ENCODE measurements around the gene ZCWPW1. TPM values are rescaled to one million over a fixed set of nuclear protein-coding genes. Genes with fewer than 3 reads are reported as not detected.

The ZCWPW1 gene
- total and polyA plus RNA-seq, 2 experiments from 2014 or later = 2.2 to 3.3 TPM

DNA sequence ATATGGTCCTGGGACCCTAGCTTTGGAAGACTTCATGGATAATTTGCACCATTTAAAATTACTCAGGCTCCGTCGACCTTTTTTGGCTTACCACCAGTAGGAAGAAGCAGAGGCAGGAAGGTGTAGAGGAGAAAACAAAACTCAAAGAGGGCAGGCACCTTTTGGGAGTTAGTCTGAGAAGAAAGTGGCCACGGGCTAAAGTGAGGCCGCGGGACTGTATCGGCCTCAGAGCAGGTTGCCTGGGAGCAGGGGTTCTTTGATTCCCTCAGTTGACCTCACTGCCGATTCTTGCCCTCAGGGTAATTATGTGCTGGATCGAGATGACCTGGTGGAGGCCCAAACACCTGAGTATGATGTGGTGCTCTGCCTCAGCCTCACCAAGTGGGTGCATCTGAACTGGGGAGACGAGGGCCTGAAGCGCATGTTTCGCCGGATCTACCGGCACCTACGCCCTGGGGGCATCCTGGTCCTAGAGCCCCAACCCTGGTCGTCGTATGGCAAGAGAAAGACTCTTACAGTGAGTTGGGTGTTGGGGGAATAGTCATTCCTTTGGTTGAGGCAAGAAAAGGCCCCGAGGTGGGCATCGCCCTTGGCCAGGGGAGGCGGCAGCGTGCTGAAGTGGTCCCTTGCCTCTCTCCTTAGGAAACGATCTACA, 4.2 kb upstream of the ZCWPW1 start:
- Histone ChIP-seq H3K27me3 (no peaks in the 10 kb centered on the region), H3K9me2 (replicated peaks; ENCODE audit: insufficient read depth) (no peaks in the 10 kb centered on the region), H3K27ac (no peak overlapping the region), H4K20me1 (ENCODE audit: insufficient read depth, poor library complexity, severe bottlenecking) (peaks cover 3% of the 10 kb centered on the region), H3K4me2 (peak overlapping the region; percentile 74), H3K4me1 (ENCODE audit: insufficient read depth) (peaks cover 35% of the 10 kb centered on the region), H3K36me3 (replicated peaks; ENCODE audit: insufficient read depth, low read depth) (no peaks in the 10 kb centered on the region), H3K4me3 (no peak overlapping the region), H2AFZ (no peak overlapping the region), H3K9me3 (ENCODE audit: low read depth) (no peaks in the 10 kb centered on the region), H3K79me2 (peaks cover 54% of the 10 kb centered on the region)
- TF ChIP-seq EZH2phosphoT487 (IDR thresholded peaks at IDR 0.05; ENCODE audit: low read depth, severe bottlenecking, unreplicated experiment) = no peak
- TF ChIP-seq EZH2 (IDR thresholded peaks at IDR 0.05; ENCODE audit: borderline replicate concordance) = no peak
- 93% methylated on average over 21 of the region's 21 CpGs for WGBS (ENCODE audit: low lambda C conversion rate, missing lambda C conversion rate)
- no peak for DNase-seq (ENCODE audit: low spot score)

DNA sequence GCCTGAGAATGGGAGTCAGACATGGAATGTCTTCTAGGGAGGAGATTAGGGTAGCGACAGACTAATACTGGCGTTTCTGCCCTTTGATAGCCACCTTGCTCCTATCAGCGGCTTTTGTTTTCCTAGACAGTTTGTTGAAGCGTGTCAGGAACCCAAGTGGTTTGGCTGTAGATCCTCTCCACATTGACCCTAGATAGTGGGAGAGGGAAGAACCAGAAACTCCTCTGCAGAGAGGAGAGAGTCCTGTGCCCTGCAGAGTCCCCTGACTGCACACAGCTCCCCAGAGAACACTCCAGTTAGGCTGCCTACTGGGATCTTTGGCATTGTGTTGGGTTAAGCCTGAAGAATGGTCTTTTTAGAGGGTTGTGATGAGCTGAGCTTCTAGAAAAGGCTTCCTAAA, 3.5 kb upstream of the ZCWPW1 start:
- Histone ChIP-seq H3K27me3 (no peaks in the 10 kb centered on the region), H3K9me2 (replicated peaks; ENCODE audit: insufficient read depth) (no peaks in the 10 kb centered on the region), H3K36me3 (replicated peaks; ENCODE audit: insufficient read depth, low read depth) (no peaks in the 10 kb centered on the region), H4K20me1 (ENCODE audit: insufficient read depth, poor library complexity, severe bottlenecking) (peaks cover 3% of the 10 kb centered on the region), H3K4me1 (ENCODE audit: insufficient read depth) (peaks cover 35% of the 10 kb centered on the region), H3K9me3 (ENCODE audit: low read depth) (no peaks in the 10 kb centered on the region), H2AFZ (no peak overlapping the region), H3K4me3 (no peak overlapping the region), H3K4me2 (peak overlapping the region; percentile 74), H3K79me2 (peaks cover 54% of the 10 kb centered on the region), H3K27ac (no peak overlapping the region)
- 84% methylated on average over 4 of the region's 4 CpGs for whole genome bisulfite sequencing (ENCODE audit: low lambda C conversion rate, missing lambda C conversion rate)
- DNase-seq (ENCODE audit: low spot score) = no peak
- TF ChIP-seq EZH2 (IDR thresholded peaks at IDR 0.05; ENCODE audit: borderline replicate concordance) (no peak), EZH2phosphoT487 (IDR thresholded peaks at IDR 0.05; ENCODE audit: low read depth, severe bottlenecking, unreplicated experiment) (no peak)
- TF ChIP-seq, protein P1, sequence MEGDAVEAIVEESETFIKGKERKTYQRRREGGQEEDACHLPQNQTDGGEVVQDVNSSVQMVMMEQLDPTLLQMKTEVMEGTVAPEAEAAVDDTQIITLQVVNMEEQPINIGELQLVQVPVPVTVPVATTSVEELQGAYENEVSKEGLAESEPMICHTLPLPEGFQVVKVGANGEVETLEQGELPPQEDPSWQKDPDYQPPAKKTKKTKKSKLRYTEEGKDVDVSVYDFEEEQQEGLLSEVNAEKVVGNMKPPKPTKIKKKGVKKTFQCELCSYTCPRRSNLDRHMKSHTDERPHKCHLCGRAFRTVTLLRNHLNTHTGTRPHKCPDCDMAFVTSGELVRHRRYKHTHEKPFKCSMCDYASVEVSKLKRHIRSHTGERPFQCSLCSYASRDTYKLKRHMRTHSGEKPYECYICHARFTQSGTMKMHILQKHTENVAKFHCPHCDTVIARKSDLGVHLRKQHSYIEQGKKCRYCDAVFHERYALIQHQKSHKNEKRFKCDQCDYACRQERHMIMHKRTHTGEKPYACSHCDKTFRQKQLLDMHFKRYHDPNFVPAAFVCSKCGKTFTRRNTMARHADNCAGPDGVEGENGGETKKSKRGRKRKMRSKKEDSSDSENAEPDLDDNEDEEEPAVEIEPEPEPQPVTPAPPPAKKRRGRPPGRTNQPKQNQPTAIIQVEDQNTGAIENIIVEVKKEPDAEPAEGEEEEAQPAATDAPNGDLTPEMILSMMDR (IDR thresholded peaks at IDR 0.05; ENCODE audit: poor library complexity) = no peak

DNA sequence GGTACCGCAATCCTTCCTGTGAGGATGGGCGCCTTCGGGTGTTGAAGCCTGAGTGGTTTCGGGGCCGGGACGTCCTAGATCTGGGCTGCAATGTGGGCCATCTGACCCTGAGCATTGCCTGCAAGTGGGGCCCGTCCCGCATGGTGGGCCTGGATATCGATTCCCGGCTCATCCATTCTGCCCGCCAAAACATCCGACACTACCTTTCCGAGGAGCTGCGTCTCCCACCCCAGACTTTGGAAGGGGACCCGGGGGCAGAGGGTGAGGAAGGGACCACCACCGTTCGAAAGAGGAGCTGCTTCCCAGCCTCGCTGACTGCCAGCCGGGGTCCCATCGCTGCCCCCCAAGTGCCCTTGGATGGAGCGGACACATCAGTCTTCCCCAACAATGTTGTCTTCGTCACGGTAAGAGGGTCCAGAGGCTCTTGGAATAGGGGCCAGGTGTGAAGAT, 2.8 kb upstream of the ZCWPW1 start:
- H3K9me2 ChIP-seq (replicated peaks; ENCODE audit: insufficient read depth) = no peaks in the 10 kb centered on the region
- peaks cover 35% of the 10 kb centered on the region for H3K4me1 ChIP-seq (ENCODE audit: insufficient read depth)
- peaks cover 54% of the 10 kb centered on the region for H3K79me2 ChIP-seq
- H3K9me3 ChIP-seq (ENCODE audit: low read depth) = no peaks in the 10 kb centered on the region
- H3K4me2 ChIP-seq = peak overlapping the region; percentile 74
- no peak overlapping the region for H2AFZ ChIP-seq
- DNase-seq (ENCODE audit: low spot score) = no peak
- no peak overlapping the region for H3K27ac ChIP-seq
- H3K27me3 ChIP-seq = no peaks in the 10 kb centered on the region
- TF ChIP-seq EZH2phosphoT487 (IDR thresholded peaks at IDR 0.05; ENCODE audit: low read depth, severe bottlenecking, unreplicated experiment) = no peak
- no peak overlapping the region for H3K4me3 ChIP-seq
- H3K36me3 ChIP-seq (replicated peaks; ENCODE audit: insufficient read depth, low read depth) = no peaks in the 10 kb centered on the region
- 96% methylated on average over 22 of the region's 23 CpGs for WGBS (ENCODE audit: low lambda C conversion rate, missing lambda C conversion rate)
- H4K20me1 ChIP-seq (ENCODE audit: insufficient read depth, poor library complexity, severe bottlenecking) = peaks cover 3% of the 10 kb centered on the region

DNA sequence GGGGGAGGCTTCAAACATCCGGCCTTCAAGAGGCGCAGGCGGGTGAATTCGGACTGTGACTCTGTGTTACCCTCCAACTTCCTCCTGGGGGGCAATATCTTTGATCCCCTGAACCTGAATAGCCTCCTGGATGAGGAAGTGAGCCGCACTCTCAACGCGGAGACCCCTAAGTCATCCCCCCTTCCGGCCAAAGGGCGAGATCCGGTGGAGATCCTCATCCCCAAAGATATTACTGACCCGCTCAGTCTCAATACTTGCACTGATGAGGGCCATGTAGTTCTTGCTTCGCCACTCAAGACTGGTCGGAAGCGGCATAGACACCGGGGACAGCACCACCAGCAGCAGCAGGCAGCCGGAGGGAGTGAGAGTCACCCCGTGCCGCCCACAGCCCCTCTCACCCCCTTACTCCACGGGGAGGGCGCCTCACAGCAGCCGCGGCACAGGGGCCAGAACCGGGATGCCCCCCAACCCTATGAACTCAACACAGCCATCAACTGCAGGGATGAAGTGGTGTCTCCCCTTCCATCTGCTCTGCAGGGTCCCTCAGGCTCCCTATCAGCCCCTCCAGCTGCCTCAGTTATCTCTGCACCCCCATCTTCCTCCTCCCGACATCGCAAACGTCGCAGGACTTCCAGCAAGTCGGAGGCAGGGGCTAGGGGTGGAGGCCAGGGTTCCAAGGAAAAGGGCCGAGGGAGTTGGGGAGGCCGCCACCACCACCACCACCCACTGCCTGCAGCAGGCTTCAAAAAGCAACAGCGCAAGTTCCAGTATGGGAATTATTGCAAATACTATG, 2.2 kb upstream of the ZCWPW1 start:
- H2AFZ ChIP-seq = no peak overlapping the region

More for the DNA sequence above, 2.2 kb upstream of the ZCWPW1 start:
- DNase-seq (ENCODE audit: low spot score) = no peak
- peaks cover 53% of the 10 kb centered on the region for H3K79me2 ChIP-seq
- no peaks in the 10 kb centered on the region for H3K9me3 ChIP-seq (ENCODE audit: low read depth)
- no peaks in the 10 kb centered on the region for H3K36me3 ChIP-seq (replicated peaks; ENCODE audit: insufficient read depth, low read depth)
- H4K20me1 ChIP-seq (ENCODE audit: insufficient read depth, poor library complexity, severe bottlenecking) = peaks cover 3% of the 10 kb centered on the region
- H3K9me2 ChIP-seq (replicated peaks; ENCODE audit: insufficient read depth) = no peaks in the 10 kb centered on the region
- H3K4me2 ChIP-seq = peak overlapping the region; percentile 74
- H3K27ac ChIP-seq = peak overlapping the region; percentile 98
- H3K4me1 ChIP-seq (ENCODE audit: insufficient read depth) = peaks cover 35% of the 10 kb centered on the region
- H3K4me3 ChIP-seq = peak overlapping the region; percentile 50
- TF ChIP-seq EZH2 (IDR thresholded peaks at IDR 0.05; ENCODE audit: borderline replicate concordance) (no peak), EZH2phosphoT487 (IDR thresholded peaks at IDR 0.05; ENCODE audit: low read depth, severe bottlenecking, unreplicated experiment) (no peak)
- TF ChIP-seq, protein P1 (IDR thresholded peaks at IDR 0.05; ENCODE audit: poor library complexity) = no peak
- WGBS (ENCODE audit: low lambda C conversion rate, missing lambda C conversion rate) = 51% methylated on average over 22 of the region's 31 CpGs
- no peaks in the 10 kb centered on the region for H3K27me3 ChIP-seq
